Brain pericyte (primary cell): ENCODE results near the gene ZNF385D.

Source experiments
- DNase-seq: peaks from one replicate; pipeline ENCODE4 v3.0.0-alpha.2; 2012; ENCODE audit warnings: low read depth, low spot score

The ZNF385D gene, protein sequence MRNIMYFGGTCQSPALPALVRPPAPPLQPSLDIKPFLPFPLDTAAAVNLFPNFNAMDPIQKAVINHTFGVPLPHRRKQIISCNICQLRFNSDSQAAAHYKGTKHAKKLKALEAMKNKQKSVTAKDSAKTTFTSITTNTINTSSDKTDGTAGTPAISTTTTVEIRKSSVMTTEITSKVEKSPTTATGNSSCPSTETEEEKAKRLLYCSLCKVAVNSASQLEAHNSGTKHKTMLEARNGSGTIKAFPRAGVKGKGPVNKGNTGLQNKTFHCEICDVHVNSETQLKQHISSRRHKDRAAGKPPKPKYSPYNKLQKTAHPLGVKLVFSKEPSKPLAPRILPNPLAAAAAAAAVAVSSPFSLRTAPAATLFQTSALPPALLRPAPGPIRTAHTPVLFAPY

DNA sequence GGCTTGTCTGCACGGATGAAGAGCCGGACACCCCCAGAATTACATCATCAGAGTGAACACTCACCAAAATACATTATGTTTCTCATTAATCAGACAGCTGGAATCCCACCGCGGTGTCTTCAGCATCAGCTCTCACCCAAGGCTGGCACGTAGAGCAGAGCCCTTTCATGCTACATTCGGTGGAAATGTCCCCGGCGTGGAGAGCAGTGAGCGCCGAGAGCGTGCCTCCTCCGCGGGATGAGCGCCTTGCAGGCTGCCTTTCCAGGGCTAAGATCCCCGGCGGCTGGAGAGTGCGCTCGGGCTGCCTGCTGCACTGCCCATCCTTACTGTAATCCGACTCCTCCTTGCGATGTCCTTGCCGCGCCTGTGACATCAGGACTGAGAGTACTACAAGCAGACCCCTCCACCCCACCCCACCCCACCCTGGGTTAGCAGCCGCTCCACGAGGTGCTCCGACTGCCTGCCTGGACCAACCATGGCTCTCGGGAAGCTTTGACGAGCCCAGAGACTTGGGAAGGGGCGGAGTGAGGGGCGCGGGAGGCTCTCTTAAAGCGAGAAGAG lies at the start of gene ZNF385D:
TSS of gene ZNF385D (minus strand) at position 380 of the 561 bp plus-strand sequence. CDS start at position 86, 294 bp downstream.
- peak; percentile 29 for DNase-seq

DNA sequence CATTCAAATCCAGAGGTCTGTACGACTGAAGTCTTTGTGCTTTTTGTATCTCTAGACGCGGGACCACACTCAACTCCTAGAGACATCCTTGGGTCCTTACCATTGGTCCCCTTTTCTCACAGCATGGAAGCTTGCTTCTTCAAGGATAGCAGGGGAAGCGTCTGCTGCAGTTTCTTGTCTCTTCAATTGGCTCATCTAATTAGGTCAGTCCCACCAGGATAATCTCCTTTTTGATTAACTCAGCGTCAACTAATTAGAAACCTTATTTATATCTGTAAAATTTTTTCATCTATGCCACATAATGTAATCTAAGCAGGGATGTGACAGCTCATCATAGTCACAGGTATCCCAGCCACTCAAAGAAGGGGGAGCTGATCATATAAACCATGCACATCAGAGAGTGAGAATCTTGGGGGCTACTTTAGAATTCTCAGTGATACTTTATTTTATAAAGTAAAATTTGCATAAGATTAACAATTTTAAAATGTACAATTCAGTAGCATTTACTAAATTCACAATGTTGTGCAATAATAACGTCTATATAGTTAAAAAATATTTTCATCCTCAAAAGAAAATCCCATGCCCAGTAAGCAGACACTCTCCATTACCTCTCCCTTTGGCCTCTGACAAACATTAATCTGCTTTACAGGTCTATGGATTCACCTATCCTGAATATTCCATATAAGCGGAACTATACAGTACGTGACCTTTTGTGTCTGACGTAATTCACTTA lies 47.5 kb upstream of the ZNF385D start:
- DNase-seq, result no peak

DNA sequence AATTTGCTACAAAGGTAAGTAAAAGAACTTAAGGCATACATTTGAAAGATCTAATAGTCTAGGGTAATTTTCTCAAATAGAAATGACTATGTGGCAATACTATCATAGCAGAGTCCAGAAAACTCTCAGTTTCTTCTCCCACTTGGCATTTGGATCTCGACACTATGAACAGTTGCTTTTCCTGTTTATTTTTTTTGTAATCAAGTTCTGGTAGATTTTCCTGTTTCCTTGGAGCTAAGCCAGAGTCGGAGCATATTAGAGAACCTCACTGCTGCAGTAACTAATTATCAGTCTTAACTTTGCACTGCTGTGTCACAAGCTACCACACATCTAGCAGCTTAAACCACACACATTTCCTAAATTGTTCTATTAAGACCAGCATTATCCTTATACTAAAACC lies 44.9 kb upstream of the ZNF385D start:
- no peak for DNase-seq

DNA sequence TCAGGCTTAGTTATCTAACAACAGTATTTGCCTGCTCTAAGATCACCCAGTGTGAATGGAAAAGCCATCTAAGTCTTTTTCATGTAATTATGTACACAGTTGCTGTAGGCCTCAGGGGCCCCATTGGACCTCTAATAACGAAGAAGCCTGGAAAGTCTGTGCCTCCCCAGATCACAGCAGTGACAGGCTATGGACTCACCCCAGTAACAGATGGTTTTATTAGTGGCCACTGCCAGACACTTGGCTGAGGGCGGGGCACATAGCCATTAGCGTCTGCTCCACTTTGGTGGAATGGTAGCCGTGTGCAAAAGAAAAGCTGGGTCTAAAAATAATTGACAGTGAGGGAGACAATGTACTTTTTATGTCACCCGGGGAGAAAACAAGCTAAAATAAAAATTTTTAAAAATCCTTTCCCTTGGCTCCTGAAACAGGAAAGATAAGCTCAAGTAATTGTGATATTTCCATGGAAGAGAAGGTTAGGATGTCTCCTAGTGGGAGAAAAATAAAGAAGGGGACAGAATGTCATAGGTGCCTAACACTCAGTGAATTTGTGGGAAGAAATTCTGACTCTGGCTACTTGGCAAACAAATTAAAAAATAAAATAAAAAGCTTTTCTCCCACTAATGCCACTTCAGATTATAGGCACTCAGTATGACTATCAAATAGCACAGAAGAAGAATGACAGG lies 44.3 kb upstream of the ZNF385D start:
- no peak for DNase-seq

DNA sequence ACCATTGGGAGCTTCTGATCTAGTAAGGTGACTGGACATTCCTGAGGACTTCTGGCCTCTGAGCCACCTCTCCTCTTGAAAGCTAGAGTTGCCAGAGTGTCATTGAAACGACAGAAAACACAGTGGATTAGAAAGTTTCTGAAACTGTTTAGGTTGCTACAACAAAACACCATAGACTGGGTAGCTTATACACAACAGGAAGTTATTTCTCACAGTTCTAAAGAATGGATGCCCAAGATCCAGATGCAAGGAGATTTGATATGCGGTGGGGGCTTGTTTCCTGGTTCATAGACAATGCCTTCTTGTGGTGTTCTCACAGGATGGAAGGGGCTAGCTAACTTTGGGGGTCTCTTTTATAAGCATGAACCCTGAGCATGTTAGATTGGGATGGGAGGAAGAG lies 43.3 kb upstream of the ZNF385D start:
- no peak for DNase-seq

DNA sequence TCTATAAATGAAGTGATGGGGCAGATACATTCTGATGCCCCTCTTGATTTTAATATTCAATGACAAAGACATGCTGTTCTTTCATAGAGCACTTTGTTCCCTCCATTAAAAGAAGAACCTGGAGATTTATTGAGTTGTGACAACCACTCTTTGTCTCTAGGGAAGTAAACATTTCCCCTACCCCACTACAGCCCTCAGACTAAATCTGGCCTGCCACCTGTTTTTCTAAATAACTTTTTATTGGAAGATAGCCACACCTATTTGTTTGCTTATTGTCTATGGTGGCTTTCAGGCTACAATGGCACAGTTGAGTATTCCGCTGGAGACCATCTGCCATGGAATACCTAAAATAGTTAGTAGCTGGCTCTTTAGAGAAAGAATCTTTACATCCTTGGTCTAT lies 41.2 kb upstream of the ZNF385D start:
- no peak for DNase-seq

DNA sequence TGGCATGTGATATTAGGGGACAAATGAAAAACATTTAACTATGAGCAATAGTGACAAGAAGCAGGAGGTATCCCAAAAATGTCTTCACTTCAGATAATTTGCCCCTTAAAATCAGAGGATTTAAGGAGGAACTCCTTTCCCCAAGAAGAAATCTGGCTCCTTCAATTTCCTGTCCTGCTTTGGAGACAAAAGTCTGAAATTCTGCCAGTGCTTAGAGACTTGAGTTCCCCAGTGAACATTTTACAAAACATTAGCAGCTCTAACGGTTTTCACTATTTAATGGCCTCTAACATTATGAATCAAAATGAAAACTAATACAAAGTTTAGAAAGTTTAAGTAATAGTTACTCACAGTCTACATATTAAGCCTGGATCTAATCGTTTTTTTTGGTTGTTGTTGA lies 40.3 kb upstream of the ZNF385D start:
- no peak for DNase-seq

DNA sequence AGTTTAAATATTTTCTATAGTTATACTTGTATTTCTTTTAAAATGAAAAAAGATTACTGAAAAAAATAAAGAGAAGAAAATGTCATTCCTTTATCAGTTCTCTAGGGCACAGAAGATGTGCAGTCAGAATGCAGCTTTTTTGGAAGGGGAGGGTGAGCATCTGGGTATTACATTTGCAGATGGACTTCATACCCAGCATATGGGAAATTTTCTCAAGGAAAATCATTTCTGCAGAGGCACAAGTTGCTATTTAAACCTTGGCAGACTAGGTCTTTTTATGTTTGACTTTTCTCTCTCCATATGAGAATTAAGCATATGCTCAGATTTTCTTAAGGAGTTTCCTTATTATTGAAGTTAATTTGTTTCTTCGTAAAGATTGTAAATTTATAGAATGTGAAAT lies 39.5 kb upstream of the ZNF385D start:
- no peak for DNase-seq

DNA sequence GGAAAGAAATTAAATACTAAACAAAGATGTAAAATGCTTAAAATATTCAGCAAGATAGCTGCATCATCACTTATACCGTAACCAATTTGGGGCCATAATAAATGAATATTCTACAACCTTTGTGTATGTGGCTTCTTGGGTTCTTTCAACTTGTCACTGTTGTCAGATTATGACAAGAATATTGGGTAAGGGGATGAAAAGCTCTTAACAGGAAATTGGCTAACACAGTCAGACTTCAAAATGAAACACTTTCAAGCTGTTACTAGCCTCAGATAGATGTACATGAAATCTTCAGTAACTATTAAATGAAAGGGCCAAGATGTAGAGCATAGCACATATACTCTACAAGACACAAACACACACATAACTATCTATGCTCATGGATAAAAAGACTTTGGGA lies 38.7 kb upstream of the ZNF385D start:
- DNase-seq, result no peak

DNA sequence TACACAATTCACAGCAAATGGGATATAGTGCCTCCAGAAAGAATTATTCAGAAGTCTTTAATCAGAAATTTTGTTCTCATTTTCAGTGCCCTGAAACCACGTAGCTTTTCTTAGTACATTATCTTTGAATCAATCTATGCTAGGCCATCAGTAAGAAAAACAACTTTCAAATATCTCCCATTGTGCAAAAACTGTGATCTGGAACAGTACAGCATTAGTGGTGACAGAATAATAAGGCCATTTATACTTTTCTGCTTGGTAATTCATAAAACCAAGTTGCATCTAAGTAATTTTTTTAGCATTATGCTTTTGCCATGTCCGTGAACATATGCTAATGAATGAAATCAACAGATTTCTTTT lies 35.4 kb upstream of the ZNF385D start:
- no peak for DNase-seq

DNA sequence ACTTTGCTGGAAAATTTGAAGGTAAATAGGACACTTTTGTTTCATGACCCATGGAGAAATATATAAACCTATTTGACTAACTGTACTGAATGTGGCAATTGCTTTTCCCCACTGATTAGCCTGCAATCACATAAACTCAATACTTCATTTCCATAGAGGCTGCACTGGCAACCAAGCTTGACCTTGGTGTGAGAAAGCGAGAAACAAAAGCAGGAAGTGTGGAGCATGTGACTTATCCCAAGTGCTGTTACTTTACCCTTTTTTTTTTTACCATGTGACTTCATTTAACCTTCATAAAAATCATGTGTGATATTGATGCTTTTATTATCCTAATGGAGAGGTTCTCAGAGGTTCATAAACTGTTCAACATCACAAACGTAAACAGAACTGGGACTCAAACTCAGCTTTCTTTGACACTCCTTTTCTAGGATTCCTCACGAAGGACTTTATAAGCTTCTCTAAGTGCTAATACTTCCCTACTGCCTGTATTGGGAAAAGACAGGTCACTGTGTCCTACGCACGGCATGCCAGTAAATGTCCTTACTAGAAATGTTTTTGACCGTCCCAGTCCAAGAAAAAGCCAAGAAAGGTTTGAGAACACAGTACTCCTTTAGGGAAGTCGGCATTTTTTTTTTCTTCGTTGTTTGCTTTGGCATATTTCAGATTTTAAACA lies 34.9 kb upstream of the ZNF385D start:
- DNase-seq, result no peak

DNA sequence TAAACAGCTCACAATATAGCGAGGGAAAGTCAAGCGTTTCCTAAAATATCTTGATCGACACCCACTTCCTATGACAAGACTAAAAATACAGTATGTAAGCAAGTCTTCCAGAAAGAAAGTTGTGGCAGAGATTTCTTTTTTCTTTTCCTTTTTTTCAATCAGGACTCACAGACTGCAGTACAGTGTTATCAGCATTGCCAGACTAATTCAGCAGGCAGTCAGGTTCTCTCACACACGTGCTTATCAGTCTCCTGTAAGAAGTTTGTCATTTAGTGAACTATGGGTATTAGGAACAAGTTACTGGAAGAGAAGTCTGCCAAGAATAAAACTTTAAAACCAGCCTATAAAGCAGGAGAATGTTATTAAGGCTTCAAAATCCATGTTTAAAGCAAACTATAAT lies 32.8 kb upstream of the ZNF385D start:
- no peak for DNase-seq

DNA sequence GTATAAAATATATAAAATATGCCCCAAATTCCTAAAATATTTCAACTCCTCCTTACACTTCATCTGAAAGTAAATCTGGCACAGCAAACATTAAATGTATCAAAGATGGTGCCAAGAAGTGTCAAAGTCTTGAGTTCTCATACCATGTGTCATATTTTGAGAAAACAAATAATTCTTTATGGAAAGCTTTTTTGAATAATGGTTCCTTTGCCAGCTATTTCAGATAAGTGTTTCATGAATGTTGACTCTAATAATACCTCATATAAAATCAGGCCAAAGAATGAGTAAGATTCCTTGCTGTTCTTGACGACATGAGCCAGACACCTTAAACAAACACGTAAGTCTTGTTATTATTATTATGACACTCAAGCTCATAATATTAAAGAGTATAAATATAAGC lies 30.3 kb upstream of the ZNF385D start:
- DNase-seq, result no peak

DNA sequence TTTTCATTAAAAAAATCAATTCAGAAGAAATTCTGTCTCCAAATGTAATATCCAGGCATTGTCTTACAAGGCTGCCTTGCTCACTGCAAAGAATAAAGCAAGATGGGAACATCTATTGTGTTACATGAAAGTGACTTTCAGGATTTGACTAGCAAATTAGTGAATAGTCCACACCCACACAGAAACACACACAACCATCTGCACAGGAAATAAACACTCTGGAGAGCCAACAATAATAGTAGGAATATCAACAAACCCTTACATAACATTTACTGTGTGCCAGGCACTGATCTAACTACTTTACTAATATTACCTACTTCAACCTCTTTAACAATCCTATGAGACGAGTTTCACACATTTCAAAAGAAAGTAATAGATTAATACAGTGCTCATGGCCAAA lies 28.9 kb upstream of the ZNF385D start:
- DNase-seq, result no peak

DNA sequence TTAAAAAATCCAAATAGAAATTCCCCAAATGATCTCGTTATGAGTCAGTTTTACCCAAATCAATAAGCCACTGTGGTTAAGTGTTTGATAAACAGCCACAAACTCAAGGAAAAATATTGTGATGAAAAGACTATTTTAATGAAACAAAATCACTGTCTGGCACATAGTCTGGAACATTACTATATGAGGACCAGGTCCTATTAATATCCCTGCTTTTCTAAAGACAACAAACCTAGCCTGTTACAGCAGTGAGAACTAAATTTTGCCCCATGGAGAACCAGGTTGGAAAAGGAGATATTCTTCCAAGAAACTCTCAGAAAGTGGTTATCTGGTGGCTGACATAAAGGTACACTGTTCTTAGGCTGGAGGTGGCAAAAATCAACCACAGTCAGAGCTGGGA lies 27.7 kb upstream of the ZNF385D start:
- DNase-seq, result no peak

DNA sequence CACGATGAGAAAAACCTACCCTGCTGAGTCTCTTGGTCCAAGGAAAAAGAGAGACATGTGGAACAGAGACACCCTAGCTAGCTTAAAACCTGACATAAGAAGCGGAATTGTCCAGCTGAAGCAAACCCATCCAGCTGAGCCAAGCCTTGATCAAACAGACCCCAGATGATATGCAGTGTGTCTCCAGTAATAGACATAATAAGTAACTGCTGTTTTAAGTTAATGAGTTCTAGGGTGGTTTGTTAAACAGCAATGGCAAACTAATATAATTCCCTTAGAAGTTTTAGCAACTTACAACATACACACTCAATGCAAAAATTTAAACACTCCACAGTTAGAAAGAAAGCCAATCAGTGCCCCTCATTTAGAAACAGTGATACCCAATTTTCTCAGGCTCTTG lies 26.8 kb upstream of the ZNF385D start:
- no peak for DNase-seq

DNA sequence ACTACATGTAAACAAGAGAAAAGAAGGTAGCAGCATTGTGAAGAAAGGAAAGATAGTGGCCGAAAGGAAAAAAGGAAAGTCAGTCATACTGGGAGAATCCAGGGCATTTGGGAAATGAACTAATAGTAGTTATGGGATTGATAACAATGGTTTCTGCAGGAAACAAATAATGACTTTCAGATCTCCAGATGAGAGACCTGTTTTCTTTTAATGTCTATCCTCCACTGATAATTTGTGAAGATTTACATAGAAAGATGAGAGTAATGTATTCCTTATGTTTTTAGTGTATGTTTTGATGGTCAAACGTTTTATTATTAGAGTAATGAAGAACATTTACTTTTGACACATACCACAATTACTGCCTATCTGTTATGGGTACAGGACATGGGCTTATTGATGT lies 15.0 kb upstream of the ZNF385D start:
- no peak for DNase-seq

DNA sequence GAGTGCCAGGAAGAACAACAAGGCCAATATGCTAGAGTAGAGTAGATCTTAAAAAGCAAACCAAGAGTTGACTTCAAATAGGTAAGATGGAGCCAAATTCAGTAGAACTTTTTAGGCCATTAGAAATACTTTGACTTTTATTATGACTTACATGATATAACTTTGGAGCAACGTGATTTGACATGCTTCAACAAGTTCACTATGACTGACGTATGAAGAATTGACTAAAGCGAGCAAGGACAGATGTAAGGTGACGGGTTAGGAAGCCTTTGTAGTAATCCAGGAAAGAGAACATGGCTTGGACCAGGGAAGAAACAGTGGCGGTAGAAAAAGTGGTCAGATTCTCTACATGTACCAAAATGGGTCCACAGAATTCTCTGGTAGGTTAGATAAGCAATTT lies 4.9 kb upstream of the ZNF385D start:
- no peak for DNase-seq

DNA sequence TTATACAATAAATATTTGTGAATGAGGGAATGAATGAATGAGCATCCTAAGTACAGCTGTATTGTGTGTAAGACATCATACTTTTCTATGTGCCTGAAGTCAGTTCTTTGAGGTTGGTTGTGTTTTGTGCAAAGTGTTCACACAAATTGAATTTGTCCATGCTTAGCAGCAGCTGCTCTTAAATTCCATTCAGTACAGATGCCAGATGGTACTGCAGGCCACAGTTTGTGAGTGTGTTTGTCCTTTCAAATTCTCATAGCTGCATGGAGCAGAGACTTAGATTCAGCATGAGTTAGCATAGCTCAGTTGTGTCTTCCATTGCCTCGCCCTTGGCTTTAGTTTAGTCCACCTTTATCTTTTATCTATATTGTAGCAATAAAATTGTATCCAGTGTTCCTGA lies 3.8 kb upstream of the ZNF385D start:
- DNase-seq, result no peak

DNA sequence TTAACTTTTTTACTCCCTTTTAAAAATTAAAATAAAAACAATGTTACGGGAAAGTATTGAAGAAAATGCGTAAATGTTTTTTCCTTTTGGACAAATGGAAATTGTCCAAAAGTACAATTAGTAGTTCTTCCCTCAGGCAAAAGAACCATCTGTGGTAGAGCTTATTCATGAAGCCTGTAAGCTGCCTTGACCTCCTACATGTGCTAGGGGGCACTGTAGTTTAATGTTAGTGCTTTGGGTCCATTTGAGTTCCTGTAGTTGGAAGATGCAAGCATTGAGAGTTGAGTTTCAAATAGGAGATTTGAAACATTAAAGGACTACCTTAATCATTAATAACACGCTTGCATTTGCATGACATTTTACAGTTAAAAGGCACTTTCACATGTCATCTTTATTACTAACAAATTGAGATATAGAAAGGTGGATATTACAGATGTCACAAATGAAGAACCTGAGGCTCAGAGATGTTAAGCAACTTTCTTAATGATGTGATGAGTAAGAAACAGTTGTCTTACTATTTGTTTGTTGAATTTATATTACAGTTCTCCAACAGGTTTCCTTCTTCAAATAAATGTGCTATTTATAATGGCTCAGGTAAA lies 1.8 kb upstream of the ZNF385D start:
- DNase-seq, result no peak

DNA sequence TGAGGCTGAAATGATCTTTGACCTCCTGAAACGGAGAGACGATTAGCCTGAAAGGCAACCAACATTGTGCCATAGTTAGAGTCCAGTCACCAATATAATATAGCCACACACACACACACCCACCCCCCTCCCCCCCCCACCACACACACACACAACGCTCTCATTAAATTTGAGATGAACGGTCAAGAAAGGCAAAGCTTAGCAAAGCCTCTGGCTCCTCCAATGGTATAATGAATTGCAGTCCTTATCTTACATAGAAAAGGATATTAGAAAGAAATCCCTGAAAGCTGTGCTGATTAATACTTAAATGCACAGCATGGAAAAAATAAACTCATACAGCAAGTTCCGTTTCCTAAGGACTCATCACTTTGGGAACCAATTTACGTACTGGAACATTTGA lies 876 bp upstream of the ZNF385D start:
- no peak for DNase-seq
